HepG2 (cell line): ENCODE results near the gene MTMR6. TPM values are rescaled to one million over a fixed set of nuclear protein-coding genes. Genes with fewer than 3 reads are reported as not detected.
A peak's percentile ranks its signal among the peaks of the same experiment; 100 is the strongest.

ENCODE experiments used
- AFF4 ChIP-seq: sonication (generic); formaldehyde crosslinking; IDR thresholded peaks from 2 replicates; pipeline ENCODE4 v1.4.0; 2020; ENCODE audit warnings: missing genetic modification reagents
- FOXO4 ChIP-seq: sonication (generic); formaldehyde crosslinking; conservative IDR thresholded peaks from 2 replicates; pipeline ENCODE4 v1.8.1; 2023; ENCODE audit warnings: missing genetic modification reagents
- FOXP1 ChIP-seq, 2 experiments: fragments of 450-650 bp in 1 of 2; IDR thresholded peaks; 2 replicates each; pipeline ENCODE4 v1.6.1; 2017 to 2018; ENCODE audit warnings: antibody characterized with exemption in 1 of 2
- GMEB2 ChIP-seq: IDR thresholded peaks from 2 replicates; pipeline ENCODE4 v1.6.1; 2016; ENCODE audit warnings: missing biosample characterization, missing genetic modification reagents, low read depth
- IRX3 ChIP-seq: sonication (generic); formaldehyde crosslinking; IDR thresholded peaks from 2 replicates; pipeline ENCODE4 v1.8.1; 2023; ENCODE audit warnings: mild to moderate bottlenecking, low read depth, missing genetic modification reagents, borderline replicate concordance
- MLX ChIP-seq: IDR thresholded peaks from 2 replicates; pipeline ENCODE4 v1.6.1; 2016
- SATB2 ChIP-seq: sonication (generic); formaldehyde crosslinking; IDR thresholded peaks from 2 replicates; pipeline ENCODE4 v1.5.0; 2020; ENCODE audit warnings: missing genetic modification reagents
- SMAD1 ChIP-seq: sonication (generic); formaldehyde crosslinking; IDR thresholded peaks from 2 replicates; pipeline ENCODE4 v1.4.0; 2020; ENCODE audit warnings: missing genetic modification reagents, low read depth, mild to moderate bottlenecking, borderline replicate concordance
- SMAD3 ChIP-seq: sonication (generic); formaldehyde crosslinking; IDR thresholded peaks from 2 replicates; pipeline ENCODE4 v1.4.0; 2020; ENCODE audit warnings: missing genetic modification reagents
- SMC3 ChIP-seq: IDR thresholded peaks from 2 replicates; pipeline ENCODE4 v1.6.1; 2011; ENCODE audit warnings: low read length, improper control_type of control experiment
- TBP ChIP-seq: sonication (generic); formaldehyde crosslinking; IDR thresholded peaks from 2 replicates; pipeline ENCODE4 v1.5.0; 2020; ENCODE audit warnings: missing genetic modification reagents
- ZIK1 ChIP-seq: sonication (generic); formaldehyde crosslinking; IDR thresholded peaks from 2 replicates; pipeline ENCODE4 v1.5.0; 2020; ENCODE audit warnings: mild to moderate bottlenecking, low read depth, missing genetic modification reagents, borderline replicate concordance
- ZNF160 ChIP-seq: sonication (generic); formaldehyde crosslinking; IDR thresholded peaks from 2 replicates; pipeline ENCODE4 v1.8.0; 2022; ENCODE audit warnings: mild to moderate bottlenecking, inconsistent platforms, missing genetic modification reagents
- ZNF275 ChIP-seq: sonication (generic); formaldehyde crosslinking; IDR thresholded peaks from 2 replicates; pipeline ENCODE4 v1.8.0; 2022; ENCODE audit warnings: missing genetic modification reagents, mild to moderate bottlenecking, inconsistent platforms, borderline replicate concordance
- ZNF33B ChIP-seq: sonication (generic); formaldehyde crosslinking; IDR thresholded peaks from 2 replicates; pipeline ENCODE4 v1.5.1; 2020; ENCODE audit warnings: mild to moderate bottlenecking, missing genetic modification reagents
- ZNF574 ChIP-seq: sonication (generic); formaldehyde crosslinking; IDR thresholded peaks from 2 replicates; pipeline ENCODE4 v1.4.0; 2020; ENCODE audit warnings: missing genetic modification reagents
- polyA plus RNA-seq, 8 experiments: library from polyadenylated mRNA; depleted of rRNA in 3 of 8; stranded (reverse) in 7 of 8; unstranded in 1 of 8; fragments of >200 nt; fragmentation: Illumina TruSeq in 4 of 8; extraction: Trizol in 4 of 8; gene quantifications; 2 replicates each; pipeline versions ENCODE4 v1.2.1 to v1.2.3, GENCODE V29; 2011 to 2016; ENCODE audit warnings: low read depth in 4 of 8, missing spikeins in 1 of 8, mixed read lengths in 1 of 8; ENCODE audit not compliant: insufficient read depth in 1 of 8
- total RNA-seq, 5 experiments: library from RNA; depleted of rRNA; stranded (reverse); fragments of >200 nt; fragmentation: Illumina TruSeq; extraction: Trizol; gene quantifications; 2 replicates each; pipeline ENCODE4 v1.2.3, GENCODE V29; 2016; ENCODE audit warnings: low read depth in 1 of 5

MTMR6 gene
- total and polyA plus RNA-seq, 2 of the 13 experiments (the other 11 are each of a cell fraction or from before 2014, with no cell fraction given), result 3.4 to 7.8 TPM

- TF ChIP-seq SMAD1 (CRISPR knock-in tag) (no peak), SMAD3 (CRISPR knock-in tag) (no peak), ZNF160 (CRISPR knock-in tag) (no peak), IRX3 (no peak), FOXO4 (CRISPR knock-in tag) (no peak), GMEB2 (CRISPR knock-in tag) (no peak), MLX (CRISPR knock-in tag) (0 out of 2 replicates have a peak, but pooled peaks have one; percentile 19), FOXP1 (IDR thresholded peaks at IDR 0.05) (no peak), FOXP1 (CRISPR knock-in tag; IDR thresholded peaks at IDR 0.05) (no peak), ZNF275 (CRISPR knock-in tag) (no peak), ZIK1 (CRISPR knock-in tag) (no peak; the same call in 1 of the 2 replicates), SATB2 (CRISPR knock-in tag) (no peak), ZNF33B (CRISPR knock-in tag) (no peak), AFF4 (CRISPR knock-in tag) (no peak), SMC3 (no peak), TBP (CRISPR knock-in tag) (no peak), ZNF574 (peak; percentile 99)
Observed at GRCh38 chr13:25286969-25287961, at the start of gene MTMR6 (continued).
